GM12878 (cell line): Measurements from ENCODE around the gene NCAM1.

Experiments
- EP300 ChIP-seq, 2 experiments: fragments of 150-350 bp in 1 of 2; IDR thresholded peaks; 2 replicates each; pipeline ENCODE4 v1.6.1; 2011 to 2012; ENCODE audit warnings: low read depth in 2 of 2, low read length in 2 of 2, borderline replicate concordance in 1 of 2, improper control_type of control experiment in 1 of 2, inconsistent platforms in 1 of 2; ENCODE audit not compliant: control insufficient read depth in 1 of 2
- POU2F2 ChIP-seq: IDR thresholded peaks from 3 replicates; pipeline ENCODE4 v1.6.1; 2011; ENCODE audit warnings: low read depth, mild to moderate bottlenecking, low read length, borderline replicate concordance
- TF ChIP-seq, protein P1 (sequence below): fragments of 450-650 bp; IDR thresholded peaks from 2 replicates; pipeline ENCODE4 v1.6.1; 2017; ENCODE audit warnings: borderline replicate concordance

DNA sequence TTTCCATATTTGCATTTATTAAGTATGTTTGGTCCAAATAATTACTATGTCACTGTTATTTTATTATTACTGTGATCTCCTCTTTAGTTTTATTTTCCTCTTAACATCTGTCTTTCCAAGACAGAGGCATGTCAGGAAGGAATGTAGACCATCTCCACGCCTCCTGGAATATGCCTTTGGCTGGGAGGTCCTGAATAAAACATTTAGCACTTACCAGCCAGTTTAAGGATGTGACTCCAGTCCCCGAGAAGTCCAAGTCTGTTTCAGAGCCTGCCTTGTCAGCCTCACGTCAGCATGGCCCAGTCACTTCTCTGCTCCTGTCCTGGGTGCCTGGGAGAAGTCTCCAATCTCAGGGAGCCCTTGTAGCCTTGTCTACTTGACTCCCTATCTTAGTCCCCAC lies 74.5 kb downstream of the NCAM1 start:
- TF ChIP-seq, protein P1, sequence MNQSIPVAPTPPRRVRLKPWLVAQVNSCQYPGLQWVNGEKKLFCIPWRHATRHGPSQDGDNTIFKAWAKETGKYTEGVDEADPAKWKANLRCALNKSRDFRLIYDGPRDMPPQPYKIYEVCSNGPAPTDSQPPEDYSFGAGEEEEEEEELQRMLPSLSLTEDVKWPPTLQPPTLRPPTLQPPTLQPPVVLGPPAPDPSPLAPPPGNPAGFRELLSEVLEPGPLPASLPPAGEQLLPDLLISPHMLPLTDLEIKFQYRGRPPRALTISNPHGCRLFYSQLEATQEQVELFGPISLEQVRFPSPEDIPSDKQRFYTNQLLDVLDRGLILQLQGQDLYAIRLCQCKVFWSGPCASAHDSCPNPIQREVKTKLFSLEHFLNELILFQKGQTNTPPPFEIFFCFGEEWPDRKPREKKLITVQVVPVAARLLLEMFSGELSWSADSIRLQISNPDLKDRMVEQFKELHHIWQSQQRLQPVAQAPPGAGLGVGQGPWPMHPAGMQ: no peak
- TF ChIP-seq EP300 (IDR thresholded peaks at IDR 0.05; ENCODE audit: borderline replicate concordance in 1 of 2, control insufficient read depth in 1 of 2, low read depth in 2 of 2, low read length in 2 of 2): no peak
- no peak for TF ChIP-seq POU2F2
